ENCODE measurements around the gene PDE4D.

The PDE4D gene

GRCh38 chr5:58950224-58950623 lies 943.3 kb downstream of the PDE4D start:
- DNase-seq (ENCODE audit: low read depth in 1 of 2, low spot score in 1 of 2) = no peak
- no peak overlapping the region for H3K4me3 ChIP-seq (replicated peaks; ENCODE audit: insufficient read depth, low read length)
- H3K27ac ChIP-seq (replicated peaks) = no peak overlapping the region
- TF ChIP-seq GABPA (IDR thresholded peaks at IDR 0.05; ENCODE audit: low read depth) (no peak), SPI1 (IDR thresholded peaks at IDR 0.05; ENCODE audit: borderline replicate concordance, low read depth) (no peak), CTCF (IDR thresholded peaks at IDR 0.05; ENCODE audit: insufficient read depth, low read length) (no peak), REST (IDR thresholded peaks at IDR 0.05; ENCODE audit: insufficient replicate concordance, low read depth) (no peak), POLR2AphosphoS5 (IDR thresholded peaks at IDR 0.05; ENCODE audit: low read depth) (no peak)
- H3K27me3 ChIP-seq (ENCODE audit: insufficient read depth, poor library complexity, severe bottlenecking) = no peaks in the 10 kb centered on the region

GRCh38 chr5:58946230-58946629 lies 947.3 kb downstream of the PDE4D start:
- TF ChIP-seq CTCF (IDR thresholded peaks at IDR 0.05; ENCODE audit: insufficient read depth, low read length) (no peak), GABPA (IDR thresholded peaks at IDR 0.05; ENCODE audit: low read depth) (no peak), POLR2AphosphoS5 (IDR thresholded peaks at IDR 0.05; ENCODE audit: low read depth) (no peak), SPI1 (IDR thresholded peaks at IDR 0.05; ENCODE audit: borderline replicate concordance, low read depth) (no peak), REST (IDR thresholded peaks at IDR 0.05; ENCODE audit: insufficient replicate concordance, low read depth) (no peak)
- H3K27ac ChIP-seq (replicated peaks) = no peak overlapping the region
- no peak overlapping the region for H3K4me3 ChIP-seq (replicated peaks; ENCODE audit: insufficient read depth, low read length)
- H3K27me3 ChIP-seq (ENCODE audit: insufficient read depth, poor library complexity, severe bottlenecking) = no peaks in the 10 kb centered on the region
- no peak for DNase-seq (ENCODE audit: low read depth in 1 of 2, low spot score in 1 of 2)

- Histone ChIP-seq H3K4me3 (replicated peaks; ENCODE audit: insufficient read depth, low read length) (no peak overlapping the region), H3K27ac (replicated peaks) (no peak overlapping the region), H3K27me3 (ENCODE audit: insufficient read depth, poor library complexity, severe bottlenecking) (no peaks in the 10 kb centered on the region)
- DNase-seq (ENCODE audit: low read depth in 1 of 2, low spot score in 1 of 2) = no peak
- TF ChIP-seq REST (IDR thresholded peaks at IDR 0.05; ENCODE audit: insufficient replicate concordance, low read depth) = no peak
- TF ChIP-seq GABPA (IDR thresholded peaks at IDR 0.05; ENCODE audit: low read depth) = no peak
- no peak for TF ChIP-seq POLR2AphosphoS5 (IDR thresholded peaks at IDR 0.05; ENCODE audit: low read depth)
- no peak for TF ChIP-seq CTCF (IDR thresholded peaks at IDR 0.05; ENCODE audit: insufficient read depth, low read length)
- TF ChIP-seq SPI1 (IDR thresholded peaks at IDR 0.05; ENCODE audit: borderline replicate concordance, low read depth) = no peak
These were observed 949.3 kb downstream of the PDE4D start for GRCh38 chr5:58944221-58944620.
